Measurements from ENCODE around the gene OR56A5. TPM values are rescaled to one million over a fixed set of nuclear protein-coding genes. Genes with fewer than 3 reads are reported as not detected.

Gene OR56A5
- total and polyA plus RNA-seq, 2 donors (not counting 3 experiments of a cell fraction or from before 2014, with no cell fraction given): not detected

- no peak for FAIRE-seq
- CTCF ChIA-PET: no interaction called here
Observed at GRCh38 chr11:5983443-5983842, 15.1 kb upstream of the OR56A5 start.

More at GRCh38 chr11:5983443-5983842, 15.1 kb upstream of the OR56A5 start:
- no peak for DNase-seq (ENCODE audit: low read depth, low spot score)
- Histone ChIP-seq H3K9ac (replicated peaks; ENCODE audit: extremely low read depth, insufficient read depth, low read length) (no peak overlapping the region), H3K27me3 (ENCODE audit: control insufficient read depth in 2 of 2, insufficient read depth in 2 of 2, low read length in 2 of 2) (no peaks in the 10 kb centered on the region), H4K20me1 (replicated peaks; ENCODE audit: control insufficient read depth, extremely low read depth, insufficient read depth, low read length) (no peaks in the 10 kb centered on the region), H3K79me2 (ENCODE audit: control insufficient read depth, insufficient read depth, low read length) (no peaks in the 10 kb centered on the region), H3K4me3 (replicated peaks in 1 of 3; ENCODE audit: insufficient read depth in 1 of 3, low read depth in 1 of 3, low read length in 3 of 3) (no peak overlapping the region), H3K9me3 (replicated peaks; ENCODE audit: control insufficient read depth, insufficient read depth, low read length) (no peaks in the 10 kb centered on the region), H3K4me2 (ENCODE audit: insufficient read depth, low read length) (no peak overlapping the region), H2AFZ (ENCODE audit: low read depth, low read length) (no peak overlapping the region), H3K9me1 (replicated peaks; ENCODE audit: control insufficient read depth, extremely low read depth, insufficient read depth, low read length) (no peaks in the 10 kb centered on the region), H3K4me1 (ENCODE audit: control insufficient read depth, extremely low read depth, insufficient read depth, low read length) (no peaks in the 10 kb centered on the region), H3K36me3 (ENCODE audit: control insufficient read depth in 2 of 2, extremely low read depth in 1 of 2, insufficient read depth in 2 of 2, low read length in 2 of 2) (no peaks in the 10 kb centered on the region), H3K27ac (ENCODE audit: insufficient read depth, low read depth, low read length) (no peak overlapping the region)
- TF ChIP-seq POLR2AphosphoS5 (IDR thresholded peaks at IDR 0.05; ENCODE audit: insufficient read depth, low read depth, low read length) (no peak), CTCF (IDR thresholded peaks at IDR 0.05; ENCODE audit: extremely low read depth in 1 of 2, insufficient read depth in 1 of 2, low read depth in 1 of 2, low read length in 2 of 2) (no peak), JUN (IDR thresholded peaks at IDR 0.05; ENCODE audit: borderline replicate concordance, insufficient read depth, insufficient read length, low read depth) (no peak), MAX (IDR thresholded peaks at IDR 0.05; ENCODE audit: insufficient read depth, insufficient read length) (no peak)
- no TSS peak for BruUV-seq (replicated peaks)
- POLR2A ChIA-PET: no interaction called here
- dilution Hi-C loops (cut with MboI; ENCODE audit: extremely low pct_ligation_motif_present, low sequenced_read_pairs): no loop called here
- intact Hi-C loops (cut with micrococcal nuclease): no loop called here

Measured in endothelial cell of umbilical vein (primary cell).